ENCODE data around the gene RETSAT.
"Not testable (repeated sequence)": the region's sequence is repeated elsewhere in the genome, so short reads cannot be mapped to it uniquely, and the experiment has no call there.

The RETSAT gene

GRCh38 chr2:85378257-85378656 is 23.9 kb upstream of the RETSAT start:
- no peak for DNase-seq (ENCODE audit: low spot score)

DNA sequence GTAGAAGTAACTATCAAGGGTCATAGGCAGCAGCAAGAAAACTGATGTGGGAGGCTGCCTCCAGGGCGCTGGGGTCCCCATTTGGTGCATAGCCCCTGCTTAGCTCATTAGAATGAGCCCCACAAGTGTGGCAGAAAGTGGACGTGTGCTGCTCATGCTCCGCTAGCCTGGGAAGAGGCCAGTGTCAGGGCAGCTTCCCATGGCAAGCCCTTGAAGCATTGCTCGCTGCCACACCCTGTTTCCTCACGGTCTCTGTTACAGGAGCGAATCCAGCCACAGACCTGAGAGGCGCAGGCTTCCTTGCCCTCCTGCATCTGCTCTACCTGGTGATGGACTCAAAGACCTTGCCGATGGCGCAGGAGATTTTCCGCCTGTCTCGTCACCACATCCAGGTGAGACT is 22.8 kb upstream of the RETSAT start:
- no peak for DNase-seq (ENCODE audit: low spot score)

DNA sequence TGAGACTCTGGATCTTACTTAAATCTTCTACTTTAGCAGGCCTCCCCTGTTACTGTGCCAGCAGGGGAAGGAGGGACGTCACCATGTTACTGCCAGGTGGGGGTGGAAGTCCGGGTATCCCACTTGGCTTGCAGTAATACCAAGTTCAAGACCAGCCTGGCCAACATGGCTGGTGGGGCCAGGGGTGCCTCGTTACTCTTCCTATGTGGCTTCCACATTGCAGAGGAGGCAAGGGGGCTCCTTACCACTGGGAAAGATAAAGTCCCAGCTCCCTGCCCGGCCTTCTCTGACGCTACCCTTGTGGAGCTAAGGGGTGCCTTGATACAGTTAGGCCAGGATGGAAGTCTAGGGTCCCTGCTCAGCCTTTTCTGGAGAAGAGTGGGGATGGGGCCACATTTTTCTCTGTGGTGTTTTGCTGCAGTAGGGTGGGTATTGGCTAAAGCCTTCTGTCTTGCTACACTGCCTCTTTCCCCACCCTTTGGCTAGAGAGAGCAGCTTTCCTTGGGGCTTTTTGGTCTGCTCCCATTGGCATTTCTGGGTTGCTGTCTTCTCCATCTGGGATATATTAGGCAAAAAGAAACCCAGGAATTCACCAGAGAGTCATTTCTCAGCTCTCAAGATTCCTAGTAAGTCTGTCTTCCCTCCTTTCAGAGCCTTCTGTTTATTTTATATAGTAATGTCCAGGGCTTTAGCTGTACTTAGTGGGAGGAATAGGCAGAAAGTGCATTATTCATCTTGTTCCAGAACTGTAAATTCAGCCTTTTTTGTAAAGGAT is 22.1 kb upstream of the RETSAT start:
- DNase-seq (ENCODE audit: low spot score) = peak; percentile 63

GRCh38 chr2:85371045-85371444 is 16.7 kb upstream of the RETSAT start:
- DNase-seq (ENCODE audit: low spot score) = no peak

DNA sequence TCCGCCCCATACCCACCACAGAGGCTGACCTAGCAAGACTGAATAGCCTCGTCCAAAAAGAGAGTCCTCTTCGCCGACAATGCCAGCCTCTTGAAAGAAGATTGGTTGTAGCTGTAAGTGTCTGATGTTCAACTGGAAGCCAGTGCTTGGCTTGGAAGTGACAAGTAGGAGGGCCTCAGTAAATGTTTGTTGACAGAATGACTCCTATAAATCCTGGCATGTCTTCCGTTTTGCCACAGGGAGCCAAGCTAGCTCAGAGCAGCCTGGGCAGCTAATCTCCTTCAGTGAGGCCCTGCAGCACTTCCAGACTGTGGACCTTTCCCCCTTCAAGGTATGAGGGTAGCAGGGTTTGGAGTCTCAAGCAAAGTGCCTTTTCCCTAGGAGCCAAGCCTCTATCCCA is 15.2 kb upstream of the RETSAT start:
- DNase-seq (ENCODE audit: low spot score) = no peak

- DNase-seq (ENCODE audit: low spot score) = no peak
These were observed 14.6 kb upstream of the RETSAT start for GRCh38 chr2:85368921-85369320.

DNA sequence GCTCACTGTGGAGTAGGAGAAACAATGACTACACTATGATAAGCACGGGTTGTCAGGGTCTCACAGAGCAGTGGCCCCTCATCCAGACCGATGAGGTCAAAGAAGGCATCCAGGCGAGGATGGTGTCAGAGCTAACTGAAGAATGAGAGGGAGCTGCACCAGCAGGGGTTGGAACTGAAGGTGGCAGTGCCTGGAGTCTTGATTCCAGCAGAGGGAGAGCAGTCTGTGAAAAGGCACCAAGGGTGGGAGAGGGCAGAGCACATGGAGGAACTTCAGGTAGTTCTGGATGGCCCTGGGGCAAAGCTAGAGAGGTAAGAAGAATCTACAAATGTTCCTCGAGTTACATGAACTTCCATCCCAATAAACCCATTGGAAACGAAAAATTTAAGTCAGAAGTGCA is 12.9 kb upstream of the RETSAT start:
- no peak for DNase-seq (ENCODE audit: low spot score)

DNA sequence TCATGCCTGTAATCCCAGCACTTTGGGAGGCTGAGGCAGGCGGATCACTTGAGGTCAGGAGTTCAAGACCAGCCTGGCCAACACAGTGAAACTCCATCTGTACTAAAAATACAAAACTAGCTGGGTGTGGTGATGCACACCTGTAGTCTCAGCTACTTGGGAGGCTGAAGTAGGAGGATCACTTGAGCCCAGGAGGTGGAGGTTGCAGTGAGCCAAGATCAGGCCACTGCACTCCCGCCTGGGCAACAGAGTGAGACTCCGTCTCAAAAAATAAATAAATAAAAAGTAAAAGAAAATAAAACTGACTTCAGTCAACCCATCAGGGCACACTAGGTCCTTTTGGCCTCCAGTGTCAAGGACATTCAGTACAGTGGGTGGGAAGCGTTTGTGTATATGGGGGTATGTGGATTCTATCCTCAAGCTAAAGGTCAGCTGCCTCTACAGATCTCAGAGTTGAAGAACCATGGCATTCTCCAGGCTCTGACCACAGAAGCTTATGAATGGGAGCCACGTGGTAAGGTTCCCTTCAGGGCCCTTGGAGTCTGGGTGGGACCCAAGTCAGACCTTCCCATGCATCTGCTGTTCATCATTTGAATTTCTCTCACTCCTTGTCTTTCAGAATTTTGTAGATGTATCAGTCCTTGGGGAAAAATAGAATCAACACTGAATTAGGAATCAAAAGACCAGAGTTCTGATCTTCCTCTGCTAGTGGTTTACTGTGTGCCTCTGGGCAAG is 8.5 kb upstream of the RETSAT start:
- not testable (repeated sequence) for DNase-seq (ENCODE audit: low spot score)

DNA sequence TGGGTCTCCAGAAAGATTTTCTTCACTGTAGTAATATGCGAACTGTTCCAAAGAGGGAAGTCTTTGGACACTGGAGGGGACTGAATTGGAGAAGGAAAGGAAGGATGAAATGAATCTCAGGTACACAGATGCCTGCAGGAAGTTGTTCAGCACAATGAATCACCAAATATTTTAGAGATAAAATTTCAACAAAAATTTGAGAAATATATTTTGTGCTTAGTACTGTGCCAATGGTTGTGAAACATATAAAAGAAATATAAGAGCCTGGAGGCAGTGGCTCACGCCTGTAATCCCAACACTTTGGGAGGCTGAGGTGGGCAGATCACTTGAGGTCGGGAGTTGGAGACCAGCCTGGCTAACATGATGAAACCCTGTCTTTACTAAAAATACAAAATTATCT is 3.4 kb upstream of the RETSAT start:
- DNase-seq (ENCODE audit: low spot score) = no peak

DNA sequence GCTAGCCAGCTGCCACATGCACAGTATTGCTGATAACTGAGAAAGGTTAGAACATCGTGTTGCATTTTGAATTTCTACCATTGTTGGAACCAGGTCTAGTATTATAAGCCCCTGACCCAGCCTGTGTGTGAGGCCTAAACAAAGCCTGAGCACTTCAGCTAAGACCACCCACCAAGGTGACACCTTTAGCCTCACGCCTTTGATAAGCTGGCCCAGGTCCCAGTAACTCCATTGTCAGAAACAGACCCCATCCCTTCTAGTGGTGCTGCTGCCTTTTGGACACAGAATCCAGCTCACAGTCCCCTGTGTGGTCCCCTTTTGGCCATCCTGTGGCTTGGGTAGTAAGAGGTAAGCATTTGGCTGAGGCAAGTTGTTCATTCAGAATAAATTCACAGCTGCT is 1.9 kb upstream of the RETSAT start:
- DNase-seq (ENCODE audit: low spot score) = no peak

- no peak for DNase-seq (ENCODE audit: low spot score)
These were observed 1.2 kb upstream of the RETSAT start for GRCh38 chr2:85355521-85355920.

DNA sequence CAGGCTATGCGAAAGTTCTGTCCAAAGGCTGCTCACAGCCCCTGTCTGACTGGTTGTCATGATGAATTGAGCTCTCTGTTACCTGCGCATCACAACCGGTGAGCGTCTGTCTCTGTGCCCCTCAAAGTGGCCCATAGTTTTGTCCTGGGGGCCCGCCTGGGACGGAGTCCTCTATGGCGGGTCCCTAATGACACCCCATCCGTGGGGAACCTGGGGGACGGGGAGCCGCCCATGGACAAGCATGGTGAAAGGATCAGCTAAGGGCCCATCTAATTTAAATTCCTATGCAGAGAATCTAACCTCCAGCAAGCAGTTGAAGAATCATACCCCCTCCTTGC is 714 bp upstream of the RETSAT start:
- peak; percentile 20 for DNase-seq (ENCODE audit: low spot score)

DNA sequence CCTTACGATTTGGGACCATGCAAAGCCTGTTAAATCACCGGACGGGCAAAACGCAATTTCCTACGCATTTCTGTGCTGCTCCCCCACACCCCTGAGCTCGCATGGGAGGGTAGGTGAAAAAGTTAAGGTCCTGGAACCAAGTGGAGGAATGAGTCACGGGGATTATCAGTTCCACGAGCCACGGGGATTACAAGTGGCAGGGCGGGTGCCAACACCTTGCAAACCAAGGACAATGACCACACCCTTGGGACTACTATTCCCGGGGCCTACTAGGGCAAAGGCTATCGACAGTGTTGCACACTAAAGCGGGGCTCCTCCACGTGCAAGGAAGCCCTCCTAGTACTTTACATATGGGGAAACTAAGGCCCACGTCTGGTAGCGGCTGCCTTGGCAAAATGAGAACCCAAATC is 447 bp downstream of the RETSAT start:
- peak; percentile 55 for DNase-seq (ENCODE audit: low spot score)

- no peak for DNase-seq (ENCODE audit: low spot score)
These were observed 6.7 kb downstream of the RETSAT start for GRCh38 chr2:85347599-85347998.

- no peak for DNase-seq (ENCODE audit: low spot score)
These were observed 9.9 kb downstream of the RETSAT start for GRCh38 chr2:85344356-85344954.

GRCh38 chr2:85343207-85343895 is 11.0 kb downstream of the RETSAT start:
- DNase-seq (ENCODE audit: low spot score) = not testable (repeated sequence)

DNA sequence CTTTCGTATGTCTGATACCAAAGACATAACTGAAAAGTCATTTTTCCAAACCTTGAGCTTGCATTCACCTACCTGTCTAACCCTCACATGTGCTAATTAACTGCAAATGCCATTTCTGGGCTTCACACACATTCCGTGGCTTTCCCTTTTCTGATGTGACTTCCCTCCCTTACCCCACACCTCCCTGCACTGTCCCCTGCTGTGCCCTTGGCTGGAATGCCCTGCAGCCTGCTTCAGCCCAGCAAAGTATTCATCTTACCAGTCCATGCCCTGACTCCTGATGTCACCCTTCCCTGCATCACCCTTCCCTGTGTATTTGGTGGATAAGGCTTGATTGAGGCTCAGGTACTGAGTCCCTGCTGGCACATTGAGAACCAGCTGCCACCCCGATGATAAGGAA is 12.2 kb downstream of the RETSAT start:
- DNase-seq (ENCODE audit: low spot score) = no peak

GRCh38 chr2:85341269-85342029 is 12.9 kb downstream of the RETSAT start:
- DNase-seq (ENCODE audit: low spot score) = no peak

DNA sequence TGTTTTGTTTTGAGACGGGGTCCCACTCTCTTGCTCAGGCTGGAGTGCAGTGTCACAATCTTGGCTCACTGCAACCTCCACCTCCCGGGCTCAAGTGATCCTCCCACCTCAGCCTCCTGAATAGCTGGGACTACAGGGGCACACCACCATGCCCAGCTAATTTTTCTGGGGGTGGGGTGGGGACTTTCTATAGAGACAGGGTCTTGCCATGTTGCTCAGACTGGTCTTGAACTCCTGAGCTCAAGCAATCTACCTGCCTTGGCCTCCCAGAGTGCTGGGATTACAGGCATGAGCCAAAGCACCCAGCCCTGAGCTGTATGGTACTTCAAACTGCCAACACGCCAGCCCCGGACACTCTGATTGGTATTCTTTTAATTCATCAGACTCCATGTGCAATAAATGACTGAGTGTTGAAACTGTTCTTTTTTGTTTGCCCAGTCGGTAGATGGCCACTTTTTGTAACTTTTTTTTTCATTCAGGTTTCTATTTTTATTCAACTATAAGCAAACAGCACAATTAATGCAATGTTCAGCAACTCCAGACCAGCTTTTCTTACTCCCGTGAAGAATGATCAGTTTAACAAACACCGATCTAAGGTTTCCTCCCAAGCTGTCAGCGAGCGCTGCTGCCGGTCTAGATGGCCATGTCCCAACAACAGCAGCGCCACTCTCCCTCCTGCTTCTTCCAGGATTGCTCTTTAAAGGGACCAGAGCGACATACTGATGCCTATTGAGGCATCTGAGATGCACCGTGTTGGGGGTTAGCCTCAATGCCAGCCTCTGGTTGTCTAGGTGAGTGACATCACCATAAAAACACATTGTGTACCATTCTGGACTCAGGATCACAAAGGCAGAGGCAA is 14.1 kb downstream of the RETSAT start:
- peak; percentile 19 for DNase-seq (ENCODE audit: low spot score)

DNA sequence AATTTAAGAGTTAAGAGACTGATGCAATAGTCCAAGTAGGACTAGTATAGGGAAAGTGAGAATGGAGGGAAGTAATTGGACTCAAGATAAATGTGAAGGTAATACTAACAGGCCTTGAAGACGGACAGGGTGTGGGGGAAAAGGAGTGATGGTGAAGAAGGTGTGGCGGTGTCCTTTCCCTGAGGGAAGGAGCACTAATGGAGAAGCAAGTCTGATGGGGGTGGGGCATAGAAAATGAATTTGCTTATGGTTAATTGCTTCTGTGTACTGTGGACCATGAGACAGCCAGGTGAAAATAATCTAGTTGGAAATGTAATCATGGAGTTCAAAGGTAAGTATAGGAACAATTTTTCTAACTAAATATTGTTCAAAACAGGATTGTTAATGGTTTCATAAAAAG is 19.4 kb downstream of the RETSAT start:
- no peak for DNase-seq (ENCODE audit: low spot score)

DNA sequence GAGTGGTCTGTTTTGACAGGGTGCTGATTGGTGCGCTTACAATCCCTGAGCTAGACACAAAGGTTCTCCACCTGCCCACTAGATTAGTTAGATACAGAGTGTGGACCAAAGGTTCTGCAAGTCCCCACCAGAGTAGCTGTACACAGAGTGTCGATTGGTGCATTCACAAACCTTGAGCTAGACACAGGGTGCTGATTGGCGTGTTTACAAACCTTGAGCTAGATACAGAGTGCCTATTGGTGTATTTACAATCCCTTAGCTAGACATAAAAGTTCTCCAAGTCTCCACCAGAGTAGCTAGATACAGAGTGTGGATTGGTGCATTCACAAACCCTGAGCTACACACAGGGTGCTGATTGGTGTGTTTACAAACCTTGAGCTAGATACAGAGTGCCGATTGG is 20.5 kb downstream of the RETSAT start:
- DNase-seq (ENCODE audit: low spot score) = not testable (repeated sequence)
